H1 (cell line): ENCODE measurements around the gene IL1RAP. TPM values are rescaled to one million over a fixed set of nuclear protein-coding genes. Genes with fewer than 3 reads are reported as not detected.

ENCODE experiments used
- CTCF ChIA-PET: fragments of 300-600 bp; sonication (Branson Sonifier 250); formaldehyde crosslinking; loops from one replicate; lab custom pipeline; 2021; ENCODE audit not compliant: partially characterized antibody; lab: Charles Lee
- POLR2A ChIA-PET: fragments of 300-600 bp; sonication (Branson Sonifier 250); formaldehyde crosslinking; loops from one replicate; lab custom pipeline; 2021; ENCODE audit warnings: inconsistent platforms; ENCODE audit not compliant: partially characterized antibody; lab: Charles Lee
- DNase-seq, 2 experiments: peaks; one replicate each; pipeline versions ENCODE4 v3.0.0 to v3.0.0-alpha.2; 2010 to 2022; ENCODE audit warnings: low spot score in 2 of 2, low read depth in 1 of 2, mixed read lengths in 1 of 2
- FAIRE-seq: peaks from 2 replicates; lab custom pipeline; 2011; peaks lifted over from hg19 to GRCh38; lab: Jason Lieb, UNC
- H2AFZ ChIP-seq: 2 replicates; pipeline ENCODE4 v1.8.1; 2012; ENCODE audit warnings: low read length, inconsistent platforms
- H2AK5ac ChIP-seq: 2 replicates; pipeline ENCODE4 v1.6.1; 2013; ENCODE audit warnings: low read depth, low read length
- H2BK120ac ChIP-seq: replicated peaks from 2 replicates; pipeline ENCODE3; 2013; ENCODE audit warnings: low read depth, low read length, inconsistent platforms
- H2BK12ac ChIP-seq: 2 replicates; pipeline ENCODE4 v1.6.1; 2013; ENCODE audit warnings: low read depth, low read length
- H2BK15ac ChIP-seq: 2 replicates; pipeline ENCODE4 v1.6.1; 2013; ENCODE audit warnings: low read length
- H2BK20ac ChIP-seq: 2 replicates; pipeline ENCODE4 v1.6.1; 2013; ENCODE audit warnings: low read length
- H2BK5ac ChIP-seq: 2 replicates; pipeline ENCODE4 v1.6.1; 2013; ENCODE audit warnings: low read depth, low read length
- H3K14ac ChIP-seq: 2 replicates; pipeline ENCODE4 v1.6.1; 2013; ENCODE audit warnings: inconsistent platforms; ENCODE audit not compliant: insufficient read length
- H3K18ac ChIP-seq: 2 replicates; pipeline ENCODE4 v1.6.1; 2013; ENCODE audit warnings: low read length; ENCODE audit errors: extremely low read depth
- H3K23ac ChIP-seq: 2 replicates; pipeline ENCODE4 v1.6.1; 2013; ENCODE audit warnings: inconsistent platforms; ENCODE audit not compliant: insufficient read length
- H3K23me2 ChIP-seq: 2 replicates; pipeline ENCODE4 v1.6.1; 2013; ENCODE audit warnings: low read depth, low read length
- H3K27ac ChIP-seq: 2 replicates; pipeline ENCODE4 v1.6.1; 2011; ENCODE audit warnings: low read depth, low read length, inconsistent platforms
- H3K27me3 ChIP-seq, 4 experiments: replicated peaks in 1 of 4; 1 replicate in 1 of 4; 2 replicates in 3 of 4; pipeline versions ENCODE4 v1.6.1 to v1.8.1; 2011 to 2013; ENCODE audit warnings: low read length in 3 of 4, mild to moderate bottlenecking in 3 of 4, inconsistent platforms in 2 of 4, mixed read lengths in 2 of 4, moderate library complexity in 1 of 4; ENCODE audit not compliant: control insufficient read depth in 3 of 4, insufficient read depth in 3 of 4; ENCODE audit errors: extremely low read depth in 1 of 4
- H3K36me3 ChIP-seq, 4 experiments: 2 replicates each; pipeline versions ENCODE4 v1.6.1 to v1.8.1; 2011 to 2013; ENCODE audit warnings: mild to moderate bottlenecking in 4 of 4, low read length in 3 of 4, moderate library complexity in 2 of 4, control low read depth in 1 of 4, inconsistent platforms in 1 of 4; ENCODE audit not compliant: insufficient read depth in 4 of 4, control insufficient read depth in 2 of 4
- H3K4ac ChIP-seq: replicated peaks from 2 replicates; pipeline ENCODE3; 2013; ENCODE audit warnings: low read length, low read depth, mixed read lengths, inconsistent platforms; ENCODE audit not compliant: insufficient read length
- H3K4me1 ChIP-seq, 4 experiments: replicated peaks in 1 of 4; 1 replicate in 1 of 4; 2 replicates in 3 of 4; pipeline versions ENCODE4 v1.6.1 to v1.8.1; 2011 to 2013; ENCODE audit warnings: low read length in 3 of 4, inconsistent platforms in 2 of 4, mixed read lengths in 1 of 4; ENCODE audit not compliant: insufficient read depth in 4 of 4, control insufficient read depth in 3 of 4
- H3K4me2 ChIP-seq, 2 experiments: 2 replicates each; pipeline versions ENCODE4 v1.6.1 to v1.8.1; 2011 to 2013; ENCODE audit warnings: low read depth in 2 of 2, low read length in 2 of 2, control low read depth in 1 of 2, inconsistent platforms in 1 of 2, mild to moderate bottlenecking in 1 of 2; ENCODE audit not compliant: insufficient read depth in 1 of 2
- H3K4me3 ChIP-seq, 4 experiments: fragments of 200-600, 300-600 bp in 1 of 4; sonication (generic), shearing (Covaris generic), sonication (Bioruptor Twin) in 1 of 4; 2 replicates each; pipeline versions ENCODE4 v1.5.1 to v1.8.1; 2011 to 2016; ENCODE audit warnings: low read length in 4 of 4, low read depth in 3 of 4, control low read depth in 2 of 4, inconsistent platforms in 2 of 4, mild to moderate bottlenecking in 2 of 4, mixed read lengths in 1 of 4, moderate library complexity in 1 of 4; ENCODE audit not compliant: insufficient read depth in 2 of 4; ENCODE audit errors: extremely low read depth in 1 of 4
- H3K56ac ChIP-seq: replicated peaks from 2 replicates; pipeline ENCODE3; 2013; ENCODE audit warnings: low read depth, mild to moderate bottlenecking, mixed read lengths, low read length, inconsistent platforms; ENCODE audit not compliant: insufficient read length
- H3K79me1 ChIP-seq: 2 replicates; pipeline ENCODE4 v1.6.1; 2013; ENCODE audit warnings: low read depth, low read length, control low read depth
- H3K79me2 ChIP-seq, 2 experiments: 2 replicates each; pipeline versions ENCODE4 v1.6.1 to v1.8.1; 2012 to 2013; ENCODE audit warnings: low read length in 2 of 2, mild to moderate bottlenecking in 2 of 2, inconsistent platforms in 1 of 2; ENCODE audit not compliant: insufficient read depth in 2 of 2, control insufficient read depth in 1 of 2
- H3K9ac ChIP-seq, 4 experiments: replicated peaks in 1 of 4; 1 replicate in 1 of 4; 2 replicates in 3 of 4; pipeline versions ENCODE4 v1.6.1 to v1.8.1; 2011 to 2013; ENCODE audit warnings: low read depth in 3 of 4, low read length in 3 of 4, control low read depth in 2 of 4, mild to moderate bottlenecking in 2 of 4, moderate library complexity in 2 of 4, inconsistent platforms in 1 of 4; ENCODE audit errors: extremely low read depth in 1 of 4
- H3K9me3 ChIP-seq, 2 experiments: 2 replicates each; pipeline versions ENCODE4 v1.6.1 to v1.8.1; 2012 to 2013; ENCODE audit warnings: mild to moderate bottlenecking in 2 of 2, moderate library complexity in 2 of 2, control low read depth in 1 of 2, inconsistent platforms in 1 of 2, low read depth in 1 of 2, low read length in 1 of 2, mixed read lengths in 1 of 2; ENCODE audit not compliant: insufficient read depth in 2 of 2
- H4K20me1 ChIP-seq, 2 experiments: replicated peaks in 1 of 2; 2 replicates each; pipeline versions ENCODE3 to v1.8.1; 2011 to 2013; ENCODE audit warnings: inconsistent platforms in 2 of 2, low read length in 2 of 2, mild to moderate bottlenecking in 1 of 2; ENCODE audit not compliant: insufficient read depth in 2 of 2, control insufficient read depth in 1 of 2
- H4K5ac ChIP-seq: 2 replicates; pipeline ENCODE4 v1.6.1; 2013; ENCODE audit warnings: low read length, low read depth, mixed read lengths, inconsistent platforms; ENCODE audit not compliant: insufficient read length
- H4K8ac ChIP-seq: 2 replicates; pipeline ENCODE4 v1.8.0; 2013; ENCODE audit warnings: mild to moderate bottlenecking, moderate library complexity, low read length, inconsistent platforms; ENCODE audit not compliant: insufficient read depth; ENCODE audit errors: extremely low read depth
- H4K91ac ChIP-seq: replicated peaks from 2 replicates; pipeline ENCODE3; 2013; ENCODE audit warnings: low read length, mixed read lengths, inconsistent platforms; ENCODE audit not compliant: insufficient read length
- ATF2 ChIP-seq: IDR thresholded peaks from 2 replicates; pipeline ENCODE4 v1.6.1; 2012; ENCODE audit warnings: low read length, inconsistent platforms
- ATF3 ChIP-seq: IDR thresholded peaks from 2 replicates; pipeline ENCODE4 v1.6.1; 2011; ENCODE audit warnings: low read depth, mild to moderate bottlenecking, low read length; ENCODE audit not compliant: insufficient read depth
- BRCA1 ChIP-seq: IDR thresholded peaks from 2 replicates; pipeline ENCODE4 v1.6.1; 2012; ENCODE audit warnings: low read depth, low read length, improper control_type of control experiment
- CBX5 ChIP-seq: fragments of 300-800, 300-1000 bp; sonication (generic); IDR thresholded peaks from 2 replicates; pipeline ENCODE4 v1.7.1; 2016; ENCODE audit warnings: antibody characterized with exemption, low read length, low read depth
- EGR1 ChIP-seq: IDR thresholded peaks from 2 replicates; pipeline ENCODE4 v1.6.1; 2011; ENCODE audit warnings: low read depth, low read length, borderline replicate concordance
- KDM1A ChIP-seq: fragments of 200-600, 300-600 bp; sonication (generic); IDR thresholded peaks from 2 replicates; pipeline ENCODE4 v1.7.1; 2016; ENCODE audit warnings: mild to moderate bottlenecking, low read length, borderline replicate concordance
- KDM4A ChIP-seq: IDR thresholded peaks from one replicate; pipeline ENCODE4 v1.7.1; 2012; ENCODE audit warnings: low read depth, mild to moderate bottlenecking, moderate library complexity, low read length, inconsistent platforms; ENCODE audit not compliant: severe bottlenecking
- NRF1 ChIP-seq: IDR thresholded peaks from 2 replicates; pipeline ENCODE4 v1.6.1; 2011; ENCODE audit warnings: mild to moderate bottlenecking, low read depth, low read length, improper control_type of control experiment
- RNF2 ChIP-seq: fragments of 200-900, 300-1000 bp; sonication (generic); IDR thresholded peaks from 2 replicates; pipeline ENCODE4 v1.7.1; 2016; ENCODE audit warnings: borderline replicate concordance, low read depth, mild to moderate bottlenecking, antibody characterized with exemption, low read length; ENCODE audit not compliant: poor library complexity, severe bottlenecking; ENCODE audit errors: missing control alignments
- SAP30 ChIP-seq: fragments of 300-600 bp; sonication (generic); IDR thresholded peaks from 2 replicates; pipeline ENCODE4 v1.7.1; 2012; ENCODE audit warnings: low read length, moderate library complexity, mild to moderate bottlenecking, inconsistent platforms; ENCODE audit not compliant: insufficient read depth, insufficient replicate concordance
- SP1 ChIP-seq: IDR thresholded peaks from 2 replicates; pipeline ENCODE4 v1.6.1; 2011; ENCODE audit warnings: low read depth, low read length
- TBP ChIP-seq: IDR thresholded peaks from 2 replicates; pipeline ENCODE4 v1.6.1; 2011; ENCODE audit warnings: low read depth, low read length, improper control_type of control experiment
- WGBS, 2 experiments: shearing (Covaris generic) in 1 of 2; methylation state at CpG; one replicate each; pipeline versions ENCODE4 v1.1.6 to v1.1.7; 2013 to 2015; ENCODE audit warnings: low lambda C conversion rate in 2 of 2, mixed read lengths in 2 of 2, inconsistent platforms in 1 of 2, low coverage in 1 of 2, missing lambda C conversion rate in 1 of 2; ENCODE audit not compliant: insufficient replicate concordance in 2 of 2, insufficient coverage in 1 of 2, insufficient read length in 1 of 2; ENCODE audit errors: extremely low coverage in 1 of 2, missing lambda C conversion rate in 1 of 2; 5-methylcytosine and 5-hydroxymethylcytosine counted together
- polyA plus RNA-seq, 7 experiments: library from polyadenylated mRNA; depleted of rRNA in 3 of 7; stranded (reverse) in 5 of 7; unstranded in 2 of 7; fragments of >200 nt in 5 of 7; fragments of 200-250 nt in 2 of 7; gene quantifications; 1 replicate in 5 of 7; 2 replicates in 1 of 7; 4 replicates in 1 of 7; pipeline versions ENCODE4 v1.2.1 to v1.2.3, GENCODE V29; 2011 to 2013; ENCODE audit warnings: missing spikeins in 2 of 7, mixed read lengths in 2 of 7
- total RNA-seq: library from RNA; stranded (reverse); fragmentation: NEBNext Ultra II Directional; extraction: Animal tissue kit (Norgen Biotek cat#: 25700); gene quantifications from 2 replicates; pipeline ENCODE4 v1.2.1, GENCODE V29; 2021

IL1RAP gene
- total and polyA plus RNA-seq, 2 of the 8 experiments (the other 6 are each of a cell fraction or from before 2014, with no cell fraction given): 2.4 to 3.9 TPM

- H4K8ac ChIP-seq: no peak overlapping the region
- no peak overlapping the region for H4K5ac ChIP-seq
- H4K20me1 ChIP-seq: no peaks in the 10 kb centered on the region
- no peak overlapping the region for H3K23ac ChIP-seq
- no peaks in the 10 kb centered on the region for H3K27me3 ChIP-seq
- H3K4me3 ChIP-seq: no peak overlapping the region
- H3K4ac ChIP-seq: no peak overlapping the region
- no peak overlapping the region for H3K18ac ChIP-seq
- no peak overlapping the region for H4K91ac ChIP-seq
- H2BK12ac ChIP-seq: no peak overlapping the region
- no peak overlapping the region for H2BK5ac ChIP-seq
- H3K4me1 ChIP-seq: no peaks in the 10 kb centered on the region
- no peak overlapping the region for H2BK20ac ChIP-seq
- DNase-seq (no peak), FAIRE-seq (no peak)
- H2BK120ac ChIP-seq: no peak overlapping the region
- no peak overlapping the region for H2AFZ ChIP-seq
- H2BK15ac ChIP-seq: no peak overlapping the region
- H3K4me2 ChIP-seq: no peak overlapping the region
- H3K79me2 ChIP-seq: no peaks in the 10 kb centered on the region
- POLR2A ChIA-PET: no interaction called here
- no peaks in the 10 kb centered on the region for H3K9me3 ChIP-seq
- H3K56ac ChIP-seq: no peak overlapping the region
- no peaks in the 10 kb centered on the region for H3K23me2 ChIP-seq
- H3K9ac ChIP-seq: no peak overlapping the region
- no peaks in the 10 kb centered on the region for H3K79me1 ChIP-seq
- CTCF ChIA-PET: interaction anchor here (0.7 to 6.7 kb wide), 13 partner anchors 11 to 748 kb away, joined by 3 to 43 read pairs (median 5); no protein-coding TSS in a partner anchor
- H3K27ac ChIP-seq: no peak overlapping the region
- no peak overlapping the region for H2AK5ac ChIP-seq
- no peaks in the 10 kb centered on the region for H3K36me3 ChIP-seq
- 74% methylated on average over 2 of the region's 2 CpGs; no CpG with 5 or more reads in 1 of the 2 experiments for WGBS, 2 experiments
- no peak overlapping the region for H3K14ac ChIP-seq
- TF ChIP-seq RNF2 (no peak), BRCA1 (no peak), SP1 (no peak), KDM1A (no peak), ATF2 (no peak), CBX5 (no peak), ATF3 (no peak), SAP30 (no peak), KDM4A (no peak), EGR1 (no peak), TBP (no peak), NRF1 (no peak)
Observed at GRCh38 chr3:190699776-190700175, 185.9 kb downstream of the IL1RAP start.
